NK-92 treated with Interleukin-12 subunit alpha and Interleukin-12 subunit beta, amount 100 ng/mL, for 24 hours (cell line): ENCODE measurements around the gene GRHL3.

ENCODE experiments used
- DNase-seq: peaks from one replicate; lab custom pipeline; 2025; lab: John Stamatoyannopoulos, UW

Gene GRHL3

GRCh38 chr1:24393892-24394291, 74.7 kb downstream of the GRHL3 start:
- no peak for DNase-seq

DNA sequence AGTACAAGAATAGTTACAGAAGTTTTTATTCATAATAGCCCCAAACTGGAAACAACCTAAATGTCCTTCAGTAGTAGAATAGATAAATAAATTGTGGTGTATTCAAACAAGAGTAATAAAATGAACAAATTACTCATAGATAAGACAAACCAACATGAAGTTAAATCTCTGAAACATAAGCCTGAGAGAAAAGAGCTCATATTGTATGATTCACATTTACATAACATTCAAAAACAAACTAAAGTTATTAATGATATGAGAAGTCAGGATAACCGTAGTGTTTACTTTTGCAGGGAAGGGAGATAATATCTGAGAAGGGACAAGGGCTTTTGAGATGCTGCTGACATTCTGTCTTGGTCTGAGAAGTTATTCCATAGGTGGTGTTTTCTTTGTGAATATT, 80.9 kb downstream of the GRHL3 start:
- DNase-seq, result no peak

GRCh38 chr1:24403806-24404205, 84.6 kb downstream of the GRHL3 start:
- DNase-seq, result no peak
